GM21786 (cell line): ENCODE data around the gene MLH1.

Source experiments
- ATAC-seq: cut with Tn5 transposase; IDR thresholded peaks from one replicate; pipeline ENCODE4 v1.9.1; 2021; ENCODE audit not compliant: unreplicated experiment

MLH1 gene

GRCh38 chr3:37087870-37088269 is 94.6 kb downstream of the MLH1 start:
- no peak for ATAC-seq

- ATAC-seq, result no peak
Measured at GRCh38 chr3:37092484-37092883, 99.2 kb downstream of the MLH1 start.

GRCh38 chr3:37093481-37093880 is 100.2 kb downstream of the MLH1 start:
- ATAC-seq, result no peak

GRCh38 chr3:37094636-37095035 is 101.3 kb downstream of the MLH1 start:
- no peak for ATAC-seq

GRCh38 chr3:37096288-37096687 is 103.0 kb downstream of the MLH1 start:
- no peak for ATAC-seq

GRCh38 chr3:37096975-37097374 is 103.7 kb downstream of the MLH1 start:
- ATAC-seq, result no peak

GRCh38 chr3:37097776-37098175 is 104.5 kb downstream of the MLH1 start:
- no peak for ATAC-seq

- ATAC-seq, result no peak
Measured at GRCh38 chr3:37098884-37099283, 105.6 kb downstream of the MLH1 start.

GRCh38 chr3:37099469-37099868 is 106.2 kb downstream of the MLH1 start:
- ATAC-seq, result no peak

- no peak for ATAC-seq
Measured at GRCh38 chr3:37100411-37100810, 107.1 kb downstream of the MLH1 start.
